HEK293 (cell line): ENCODE data around the gene HDHD3.

Experiments
- CTCF ChIA-PET: fragments of 350-600 bp; formaldehyde crosslinking; extraction: SDS; loops from one replicate; lab custom pipeline; 2021; ENCODE audit warnings: antibody characterized with exemption; lab: Yijun Ruan, JAX
- POLR2A ChIA-PET: fragments of 300-600 bp; formaldehyde crosslinking; extraction: SDS; loops from one replicate; lab custom pipeline; 2020; ENCODE audit warnings: antibody characterized with exemption, inconsistent platforms; lab: Yijun Ruan, JAX
- H3K27ac ChIP-seq: fragments of 200-500 bp; sonication (Bioruptor generic); 2 replicates; pipeline ENCODE4 v1.5.1; 2014; ENCODE audit warnings: low read depth, low read length, control low read depth, inconsistent platforms; ENCODE audit errors: extremely low read depth
- H3K36me3 ChIP-seq, 2 experiments: fragments of 200-500 bp in 1 of 2; sonication (Bioruptor generic) in 1 of 2; 1 replicate in 1 of 2; 2 replicates in 1 of 2; pipeline ENCODE4 v1.5.1; 2014 to 2017; ENCODE audit warnings: inconsistent platforms in 2 of 2, low read length in 2 of 2; ENCODE audit not compliant: control insufficient read depth in 2 of 2, insufficient read depth in 1 of 2
- H3K4me1 ChIP-seq: fragments of 200-500 bp; sonication (Bioruptor generic); 2 replicates; pipeline ENCODE4 v1.5.1; 2014; ENCODE audit warnings: mild to moderate bottlenecking, low read length, inconsistent platforms; ENCODE audit not compliant: control insufficient read depth, insufficient read depth
- H3K4me3 ChIP-seq: 2 replicates; pipeline ENCODE4 v1.5.1; 2011; ENCODE audit warnings: low read depth, mild to moderate bottlenecking, control low read depth, low read length, moderate library complexity
- H3K9me3 ChIP-seq: fragments of 200-500 bp; sonication (Bioruptor generic); 2 replicates; pipeline ENCODE4 v1.5.1; 2014; ENCODE audit warnings: low read depth, low read length, inconsistent platforms; ENCODE audit not compliant: control insufficient read depth, insufficient read depth
- PRDM2 ChIP-seq: fragments of 450-650 bp; formaldehyde crosslinking; IDR thresholded peaks from 2 replicates; pipeline ENCODE4 v1.5.1; 2016; ENCODE audit warnings: missing biosample characterization, missing genetic modification characterization, borderline replicate concordance
- SP3 ChIP-seq: fragments of 450-650 bp; formaldehyde crosslinking; IDR thresholded peaks from 2 replicates; pipeline ENCODE4 v1.5.1; 2016; ENCODE audit warnings: missing biosample characterization, missing genetic modification characterization
- YY2 ChIP-seq: fragments of 450-650 bp; formaldehyde crosslinking; IDR thresholded peaks from 2 replicates; pipeline ENCODE4 v1.5.1; 2016; ENCODE audit warnings: missing biosample characterization, missing genetic modification characterization
- ZBTB11 ChIP-seq: fragments of 450-650 bp; formaldehyde crosslinking; conservative IDR thresholded peaks from 2 replicates; pipeline ENCODE4 v1.5.1; 2016; ENCODE audit warnings: low read depth, missing biosample characterization, missing genetic modification characterization
- ZBTB21 ChIP-seq: fragments of 450-650 bp; formaldehyde crosslinking; IDR thresholded peaks from 2 replicates; pipeline ENCODE4 v1.5.1; 2017; ENCODE audit warnings: missing biosample characterization, missing genetic modification characterization
- ZFP41 ChIP-seq: fragments of 450-650 bp; formaldehyde crosslinking; IDR thresholded peaks from 2 replicates; pipeline ENCODE4 v1.5.1; 2016; ENCODE audit warnings: missing biosample characterization, missing genetic modification characterization, borderline replicate concordance
- ZFP69B ChIP-seq: fragments of 450-650 bp; formaldehyde crosslinking; IDR thresholded peaks from 2 replicates; pipeline ENCODE4 v1.5.1; 2016; ENCODE audit warnings: missing biosample characterization, missing genetic modification characterization
- ZNF132 ChIP-seq: fragments of 450-650 bp; formaldehyde crosslinking; IDR thresholded peaks from 2 replicates; pipeline ENCODE4 v1.5.1; 2017; ENCODE audit warnings: missing biosample characterization, missing genetic modification characterization, borderline replicate concordance
- ZNF211 ChIP-seq: fragments of 450-650 bp; formaldehyde crosslinking; IDR thresholded peaks from 2 replicates; pipeline ENCODE4 v1.5.1; 2016; ENCODE audit warnings: low read depth, missing biosample characterization, missing genetic modification characterization
- ZNF223 ChIP-seq: fragments of 450-650 bp; formaldehyde crosslinking; IDR thresholded peaks from 2 replicates; pipeline ENCODE4 v1.5.1; 2016; ENCODE audit warnings: missing biosample characterization, missing genetic modification characterization
- ZNF280C ChIP-seq: fragments of 450-650 bp; formaldehyde crosslinking; IDR thresholded peaks from 2 replicates; pipeline ENCODE4 v1.5.1; 2016; ENCODE audit warnings: missing biosample characterization, missing genetic modification characterization
- ZNF350 ChIP-seq: fragments of 450-650 bp; formaldehyde crosslinking; IDR thresholded peaks from 2 replicates; pipeline ENCODE4 v1.5.0; 2017; ENCODE audit warnings: missing biosample characterization, mild to moderate bottlenecking, missing genetic modification characterization
- ZNF549 ChIP-seq: fragments of 450-650 bp; IDR thresholded peaks from 2 replicates; pipeline ENCODE4 v1.5.1; 2018; ENCODE audit warnings: missing biosample characterization, missing genetic modification characterization, mild to moderate bottlenecking, inconsistent platforms, moderate library complexity
- ZNF555 ChIP-seq: fragments of 450-650 bp; formaldehyde crosslinking; conservative IDR thresholded peaks from 2 replicates; pipeline ENCODE4 v1.5.1; 2017; ENCODE audit warnings: missing biosample characterization, mild to moderate bottlenecking, missing genetic modification characterization, inconsistent platforms
- ZNF580 ChIP-seq: fragments of 450-650 bp; formaldehyde crosslinking; IDR thresholded peaks from 2 replicates; pipeline ENCODE4 v1.5.1; 2016; ENCODE audit warnings: missing biosample characterization, missing genetic modification characterization
- ZNF585B ChIP-seq: fragments of 450-650 bp; formaldehyde crosslinking; IDR thresholded peaks from 2 replicates; pipeline ENCODE4 v1.5.1; 2016; ENCODE audit warnings: missing biosample characterization, missing genetic modification characterization

Gene HDHD3

GRCh38 chr9:113368982-113369854, 7.6 kb downstream of the HDHD3 start:
- peaks cover 0 to 19% of the 10 kb centered on the region in 2 experiments; a peak in 1 of 3 replicates for H3K36me3 ChIP-seq
- no peaks in the 10 kb centered on the region for H3K4me1 ChIP-seq
- ChIA-PET CTCF (interaction anchor here (0.7 to 1.2 kb wide), 2 partner anchors 131 to 222 kb away, joined by 3 to 4 read pairs; no protein-coding TSS in a partner anchor), POLR2A (no interaction called here)
- no peaks in the 10 kb centered on the region for H3K9me3 ChIP-seq
- H3K27ac ChIP-seq: no peak overlapping the region
- TF ChIP-seq SP3: no peak
- TF ChIP-seq ZNF211 (tag by site-specific recombination): no peak
- no peak for TF ChIP-seq ZBTB11
- H3K4me3 ChIP-seq: no peak overlapping the region

GRCh38 chr9:113368348-113368981, 8.3 kb downstream of the HDHD3 start:
- H3K27ac ChIP-seq: no peak overlapping the region
- ChIA-PET CTCF (interaction anchor here (0.7 kb wide), 1 partner anchor 130 kb away, joined by 4 read pairs; no protein-coding TSS in a partner anchor), POLR2A (no interaction called here)
- peaks cover 0 to 11% of the 10 kb centered on the region in 2 experiments; a peak in 1 of 3 replicates for H3K36me3 ChIP-seq
- H3K4me1 ChIP-seq: no peaks in the 10 kb centered on the region
- H3K9me3 ChIP-seq: no peaks in the 10 kb centered on the region
- H3K4me3 ChIP-seq: no peak overlapping the region
- TF ChIP-seq ZBTB21 (tag by site-specific recombination) (no peak), YY2 (no peak), ZFP69B (tag by site-specific recombination) (no peak), ZNF132 (tag by site-specific recombination) (no peak), ZNF280C (tag by site-specific recombination) (no peak), ZFP41 (tag by site-specific recombination) (no peak), ZNF223 (tag by site-specific recombination) (no peak), PRDM2 (tag by site-specific recombination) (no peak), ZNF350 (tag by site-specific recombination) (no peak), ZNF549 (no peak), ZNF585B (tag by site-specific recombination) (no peak), ZNF580 (no peak), ZNF555 (tag by site-specific recombination) (no peak)
